ENCODE data around the gene DLD. TPM values are rescaled to one million over a fixed set of nuclear protein-coding genes. Genes with fewer than 3 reads are reported as not detected.

DLD gene
- total and polyA plus RNA-seq, 2 of the 13 experiments (the other 11 are each of a cell fraction or from before 2014, with no cell fraction given): 56.8 to 95.2 TPM

DNA sequence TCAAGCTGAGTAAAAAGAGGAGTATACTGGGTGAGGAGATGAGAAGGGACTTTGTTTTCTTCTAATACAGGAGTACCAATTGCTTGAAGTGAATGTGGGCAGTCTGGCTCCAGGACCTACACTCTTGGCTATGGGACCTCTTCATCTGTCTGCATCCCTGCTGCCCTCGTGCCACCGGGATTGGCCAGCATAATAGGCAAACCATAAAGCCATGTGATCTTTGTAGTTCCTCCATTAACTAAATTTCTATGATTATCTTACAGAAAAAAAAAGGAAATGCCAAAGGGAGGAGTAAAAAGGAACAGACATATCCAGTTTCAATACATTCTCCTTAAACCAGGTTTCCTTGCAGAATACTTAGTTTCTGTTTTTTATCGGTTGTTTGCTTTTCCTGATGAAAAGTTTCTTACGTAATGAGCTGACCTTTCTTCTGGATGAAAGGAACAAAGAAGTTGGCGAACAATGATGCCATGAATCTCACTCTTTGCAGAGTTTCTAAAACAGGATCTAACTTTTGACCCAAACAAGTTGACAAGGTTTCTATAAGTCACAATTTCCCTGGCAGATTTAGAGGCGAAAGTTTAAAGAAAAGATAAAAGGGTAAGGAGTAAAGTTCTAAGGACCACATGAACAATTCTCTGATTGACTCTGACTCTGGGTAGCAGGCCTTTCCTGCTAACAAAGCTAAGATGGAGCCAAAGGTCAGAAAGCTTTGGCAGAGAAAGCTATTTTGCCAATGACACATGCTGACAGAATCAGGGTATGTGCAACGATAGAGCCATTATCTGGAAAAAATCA is 57.9 kb downstream of the DLD start:
- H3K4me3 ChIP-seq (replicated peaks in 1 of 3; ENCODE audit: insufficient read depth in 1 of 3, low read depth in 2 of 3, low read length in 3 of 3): no peak overlapping the region; a peak in 1 of 6 replicates
- CTCF ChIA-PET (ENCODE audit: low intra/inter-chr PET ratio, low total read pairs): no interaction called here
- intact Hi-C loops (cut with micrococcal nuclease; ENCODE audit: unreplicated experiment): loop anchor here (1.0 to 2.0 kb wide), 3 partner anchors 18 to 146 kb away; no protein-coding TSS in a partner anchor
- no peaks in the 10 kb centered on the region for H3K79me2 ChIP-seq (ENCODE audit: insufficient read depth, low read length)
- H3K36me3 ChIP-seq (replicated peaks in 1 of 2; ENCODE audit: control insufficient read depth in 1 of 2, insufficient read depth in 2 of 2, low read length in 2 of 2): peaks cover 33 to 64% of the 10 kb centered on the region in 2 experiments
- H3K4me2 ChIP-seq (ENCODE audit: low read depth, low read length): peak overlapping the region; percentile 8
- FAIRE-seq (peak; percentile 57), ATAC-seq (peak; percentile 80), DNase-seq (ENCODE audit: low spot score) (peak; percentile 86)
- peaks cover 57% of the 10 kb centered on the region for H3K4me1 ChIP-seq (ENCODE audit: insufficient read depth, low read length)
- H3K27ac ChIP-seq (ENCODE audit: extremely low read length, insufficient read depth, low read length): peak overlapping the region; percentile 60
- no peaks in the 10 kb centered on the region for H4K20me1 ChIP-seq (ENCODE audit: insufficient read depth, low read length)
- H2AFZ ChIP-seq (ENCODE audit: low read length): no peak overlapping the region
- in situ Hi-C loops (cut with HindIII; ENCODE audit: extremely low pct_ligation_motif_present, low pct_unique_long_range_greater_than_20kb): no loop called here
- H3K9ac ChIP-seq (ENCODE audit: insufficient read depth, low read depth, low read length): no peak overlapping the region
- BruUV-seq (replicated peaks): no TSS peak
- H3K9me3 ChIP-seq (ENCODE audit: low read length): no peaks in the 10 kb centered on the region
- POLR2A ChIA-PET: interaction anchor here (1.0 to 1.3 kb wide), 4 partner anchors 18 to 66 kb away, joined by 3 to 5 read pairs (median 3); partner anchors contain the start of gene LAMB1
- H3K27me3 ChIP-seq (ENCODE audit: control insufficient read depth in 1 of 2, insufficient read depth in 2 of 2, low read length in 2 of 2): no peaks in the 10 kb centered on the region
- WGBS (ENCODE audit: low lambda C conversion rate): 29% methylated on average over 7 of the region's 7 CpGs
- peak; percentile 76 for TF ChIP-seq CREM (IDR thresholded peaks at IDR 0.05)
- no peak for TF ChIP-seq CREM (CRISPR knock-in tag; IDR thresholded peaks at IDR 0.05)
- TF ChIP-seq, protein P1, sequence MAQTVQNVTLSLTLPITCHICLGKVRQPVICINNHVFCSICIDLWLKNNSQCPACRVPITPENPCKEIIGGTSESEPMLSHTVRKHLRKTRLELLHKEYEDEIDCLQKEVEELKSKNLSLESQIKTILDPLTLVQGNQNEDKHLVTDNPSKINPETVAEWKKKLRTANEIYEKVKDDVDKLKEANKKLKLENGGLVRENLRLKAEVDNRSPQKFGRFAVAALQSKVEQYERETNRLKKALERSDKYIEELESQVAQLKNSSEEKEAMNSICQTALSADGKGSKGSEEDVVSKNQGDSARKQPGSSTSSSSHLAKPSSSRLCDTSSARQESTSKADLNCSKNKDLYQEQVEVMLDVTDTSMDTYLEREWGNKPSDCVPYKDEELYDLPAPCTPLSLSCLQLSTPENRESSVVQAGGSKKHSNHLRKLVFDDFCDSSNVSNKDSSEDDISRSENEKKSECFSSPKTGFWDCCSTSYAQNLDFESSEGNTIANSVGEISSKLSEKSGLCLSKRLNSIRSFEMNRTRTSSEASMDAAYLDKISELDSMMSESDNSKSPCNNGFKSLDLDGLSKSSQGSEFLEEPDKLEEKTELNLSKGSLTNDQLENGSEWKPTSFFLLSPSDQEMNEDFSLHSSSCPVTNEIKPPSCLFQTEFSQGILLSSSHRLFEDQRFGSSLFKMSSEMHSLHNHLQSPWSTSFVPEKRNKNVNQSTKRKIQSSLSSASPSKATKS (CRISPR knock-in tag; IDR thresholded peaks at IDR 0.05): no peak
- peak; percentile 43; the same call in 1 of the 2 replicates for TF ChIP-seq ZNF331 (CRISPR knock-in tag; IDR thresholded peaks at IDR 0.05)
- TF ChIP-seq ZSCAN20 (CRISPR knock-in tag; IDR thresholded peaks at IDR 0.05; ENCODE audit: borderline replicate concordance): no peak
- TF ChIP-seq SP140L (CRISPR knock-in tag; IDR thresholded peaks at IDR 0.05; ENCODE audit: borderline replicate concordance): no peak
- TF ChIP-seq KDM5A (IDR thresholded peaks at IDR 0.05; ENCODE audit: borderline replicate concordance, low read length): no peak
- no peak for TF ChIP-seq THYN1 (CRISPR knock-in tag; IDR thresholded peaks at IDR 0.05; ENCODE audit: borderline replicate concordance, low read depth)
- TF ChIP-seq YY1 (IDR thresholded peaks at IDR 0.05; ENCODE audit: insufficient read depth, insufficient replicate concordance, low read depth, low read length): no peak
- no peak for TF ChIP-seq SPEN (CRISPR knock-in tag; IDR thresholded peaks at IDR 0.05; ENCODE audit: low read depth)
- no peak for TF ChIP-seq KLF6 (CRISPR knock-in tag; IDR thresholded peaks at IDR 0.05)
- TF ChIP-seq, protein P2, sequence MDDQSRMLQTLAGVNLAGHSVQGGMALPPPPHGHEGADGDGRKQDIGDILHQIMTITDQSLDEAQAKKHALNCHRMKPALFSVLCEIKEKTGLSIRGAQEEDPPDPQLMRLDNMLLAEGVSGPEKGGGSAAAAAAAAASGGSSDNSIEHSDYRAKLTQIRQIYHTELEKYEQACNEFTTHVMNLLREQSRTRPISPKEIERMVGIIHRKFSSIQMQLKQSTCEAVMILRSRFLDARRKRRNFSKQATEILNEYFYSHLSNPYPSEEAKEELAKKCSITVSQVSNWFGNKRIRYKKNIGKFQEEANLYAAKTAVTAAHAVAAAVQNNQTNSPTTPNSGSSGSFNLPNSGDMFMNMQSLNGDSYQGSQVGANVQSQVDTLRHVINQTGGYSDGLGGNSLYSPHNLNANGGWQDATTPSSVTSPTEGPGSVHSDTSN (CRISPR knock-in tag; IDR thresholded peaks at IDR 0.05; ENCODE audit: borderline replicate concordance): no peak
- 0 out of 2 replicates have a peak, but pooled peaks have one; percentile 20 for TF ChIP-seq ETV5 (CRISPR knock-in tag; IDR thresholded peaks at IDR 0.05; ENCODE audit: borderline replicate concordance)
- no peak for TF ChIP-seq MTA1 (CRISPR knock-in tag; IDR thresholded peaks at IDR 0.05; ENCODE audit: borderline replicate concordance)
- TF ChIP-seq, protein P3, sequence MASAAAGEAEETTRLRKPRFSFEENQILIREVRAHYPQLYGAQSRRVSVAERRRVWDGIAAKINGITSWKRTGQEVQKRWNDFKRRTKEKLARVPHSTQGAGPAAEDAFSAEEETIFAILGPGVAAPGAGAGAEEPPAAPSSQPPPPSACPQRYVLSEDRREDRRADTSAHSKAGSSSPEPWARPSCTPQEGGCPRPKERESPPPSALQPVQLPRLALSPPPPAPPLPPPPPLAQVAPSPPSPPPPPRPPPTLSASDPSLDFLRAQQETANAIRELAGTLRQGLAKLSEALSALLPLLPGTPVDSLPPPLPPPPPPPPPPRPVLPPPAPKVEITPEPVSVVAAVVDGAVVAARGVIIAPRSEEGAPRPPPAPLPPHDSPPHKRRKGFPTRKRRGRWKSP (CRISPR knock-in tag; IDR thresholded peaks at IDR 0.05): no peak
- no peak for TF ChIP-seq RFX1 (IDR thresholded peaks at IDR 0.05)
- TF ChIP-seq, protein P4, sequence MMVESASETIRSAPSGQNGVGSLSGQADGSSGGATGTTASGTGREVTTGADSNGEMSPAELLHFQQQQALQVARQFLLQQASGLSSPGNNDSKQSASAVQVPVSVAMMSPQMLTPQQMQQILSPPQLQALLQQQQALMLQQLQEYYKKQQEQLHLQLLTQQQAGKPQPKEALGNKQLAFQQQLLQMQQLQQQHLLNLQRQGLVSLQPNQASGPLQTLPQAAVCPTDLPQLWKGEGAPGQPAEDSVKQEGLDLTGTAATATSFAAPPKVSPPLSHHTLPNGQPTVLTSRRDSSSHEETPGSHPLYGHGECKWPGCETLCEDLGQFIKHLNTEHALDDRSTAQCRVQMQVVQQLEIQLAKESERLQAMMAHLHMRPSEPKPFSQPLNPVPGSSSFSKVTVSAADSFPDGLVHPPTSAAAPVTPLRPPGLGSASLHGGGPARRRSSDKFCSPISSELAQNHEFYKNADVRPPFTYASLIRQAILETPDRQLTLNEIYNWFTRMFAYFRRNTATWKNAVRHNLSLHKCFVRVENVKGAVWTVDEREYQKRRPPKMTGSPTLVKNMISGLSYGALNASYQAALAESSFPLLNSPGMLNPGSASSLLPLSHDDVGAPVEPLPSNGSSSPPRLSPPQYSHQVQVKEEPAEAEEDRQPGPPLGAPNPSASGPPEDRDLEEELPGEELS (CRISPR knock-in tag; IDR thresholded peaks at IDR 0.05): peak; percentile 35

Measured in HepG2 (cell line).